ENCODE data around the gene PLXNA4.

The PLXNA4 gene

DNA sequence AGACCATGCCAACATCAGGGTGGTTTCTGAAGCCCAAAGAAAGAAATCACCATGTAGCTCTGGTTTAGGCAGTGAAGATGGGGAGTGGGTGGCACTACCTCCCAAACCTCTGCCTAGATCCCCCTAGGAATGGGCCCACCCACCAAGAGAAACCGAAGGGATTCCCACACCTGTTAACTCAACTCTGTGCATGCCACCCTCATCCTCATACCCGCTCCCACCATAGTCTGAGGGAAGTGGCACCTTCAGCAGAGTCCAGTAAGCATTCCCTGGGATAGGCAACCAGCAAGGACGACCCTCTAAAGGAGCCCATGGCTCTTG, 1.7 kb upstream of the PLXNA4 start:
- H3K27me3 ChIP-seq (ENCODE audit: low read length) = no peaks in the 10 kb centered on the region
- no peaks in the 10 kb centered on the region for H4K20me1 ChIP-seq (ENCODE audit: low read depth, low read length)
- H3K9ac ChIP-seq (ENCODE audit: low read length) = no peak overlapping the region
- no peaks in the 10 kb centered on the region for H3K79me2 ChIP-seq (ENCODE audit: insufficient read depth, low read length)
- H3K36me3 ChIP-seq (ENCODE audit: low read length) = no peaks in the 10 kb centered on the region
- TF ChIP-seq EZH2phosphoT487 (conservative IDR thresholded peaks at IDR 0.05; ENCODE audit: low read length) (no peak), CTCF (IDR thresholded peaks at IDR 0.05; ENCODE audit: insufficient read depth, low read length, poor library complexity, severe bottlenecking) (no peak)
- no peaks in the 10 kb centered on the region for H3K9me3 ChIP-seq (ENCODE audit: insufficient read depth, low read length)
- no peak overlapping the region for H3K4me2 ChIP-seq (ENCODE audit: low read depth, low read length, poor library complexity, severe bottlenecking)
- no peaks in the 10 kb centered on the region for H3K9me2 ChIP-seq (replicated peaks; ENCODE audit: insufficient read depth, low read length)
- no peak overlapping the region for H3K4me3 ChIP-seq (ENCODE audit: insufficient read depth, low read length, poor library complexity, severe bottlenecking)
- H2AFZ ChIP-seq (ENCODE audit: low read depth, low read length, severe bottlenecking) = no peak overlapping the region
- H3K27ac ChIP-seq (ENCODE audit: low read depth, low read length) = no peak overlapping the region
- H3F3A ChIP-seq (ENCODE audit: insufficient read depth) = no peaks in the 10 kb centered on the region

DNA sequence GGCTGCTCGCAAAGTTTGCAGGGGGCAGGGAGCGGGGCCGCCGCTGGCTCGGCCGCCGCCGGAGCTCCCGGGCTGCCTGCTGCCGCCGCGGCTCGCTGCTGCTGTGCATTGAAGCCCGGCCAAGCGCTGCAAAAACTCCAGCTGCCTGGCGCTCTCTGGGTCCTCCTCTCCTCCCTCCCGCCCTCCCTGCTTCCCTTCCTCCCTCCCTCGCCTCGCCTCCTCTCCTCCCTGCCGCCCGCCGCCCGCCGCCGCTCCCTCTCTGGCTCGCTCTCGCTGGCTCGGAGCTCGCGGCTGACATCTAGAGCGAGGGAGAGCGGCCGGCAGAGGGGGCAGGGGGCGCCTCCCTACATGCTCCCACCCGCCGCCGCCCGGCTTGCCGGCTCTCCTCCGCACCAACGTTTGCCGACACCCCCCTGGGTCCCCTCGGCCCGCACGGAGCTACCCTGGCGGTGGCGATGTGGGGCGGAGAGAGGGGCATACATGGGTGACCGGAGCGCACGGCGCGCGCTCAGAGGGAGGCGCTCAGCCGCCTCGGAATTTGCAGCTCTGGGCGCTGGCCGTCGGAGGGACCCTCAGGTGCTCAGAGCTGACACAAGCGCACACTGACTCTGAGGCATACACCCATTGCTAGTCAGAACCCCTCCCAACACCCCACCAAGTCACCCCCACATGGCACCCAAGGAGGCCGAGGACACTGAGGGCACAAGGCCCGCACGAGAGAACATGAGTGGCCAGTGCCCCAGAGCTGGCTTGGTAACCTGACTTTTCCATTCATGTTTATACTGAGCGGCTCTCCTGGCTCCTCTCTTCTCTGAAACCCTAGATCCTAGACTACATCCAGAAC, 1.2 kb upstream of the PLXNA4 start:
- no peaks in the 10 kb centered on the region for H3K36me3 ChIP-seq (ENCODE audit: low read length)
- H3K4me3 ChIP-seq (ENCODE audit: insufficient read depth, low read length, poor library complexity, severe bottlenecking) = no peak overlapping the region
- no peak overlapping the region for H3K27ac ChIP-seq (ENCODE audit: low read depth, low read length)
- H3K4me2 ChIP-seq (ENCODE audit: low read depth, low read length, poor library complexity, severe bottlenecking) = no peak overlapping the region
- no peaks in the 10 kb centered on the region for H3K9me3 ChIP-seq (ENCODE audit: insufficient read depth, low read length)
- no peaks in the 10 kb centered on the region for H3K27me3 ChIP-seq (ENCODE audit: low read length)
- no peaks in the 10 kb centered on the region for H3K9me2 ChIP-seq (replicated peaks; ENCODE audit: insufficient read depth, low read length)
- no peaks in the 10 kb centered on the region for H3F3A ChIP-seq (ENCODE audit: insufficient read depth)
- H3K9ac ChIP-seq (ENCODE audit: low read length) = no peak overlapping the region
- H3K79me2 ChIP-seq (ENCODE audit: insufficient read depth, low read length) = no peaks in the 10 kb centered on the region
- TF ChIP-seq CTCF (IDR thresholded peaks at IDR 0.05; ENCODE audit: insufficient read depth, low read length, poor library complexity, severe bottlenecking) = no peak
- TF ChIP-seq EZH2phosphoT487 (conservative IDR thresholded peaks at IDR 0.05; ENCODE audit: low read length) = no peak
- H4K20me1 ChIP-seq (ENCODE audit: low read depth, low read length) = no peaks in the 10 kb centered on the region
- no peak overlapping the region for H2AFZ ChIP-seq (ENCODE audit: low read depth, low read length, severe bottlenecking)

DNA sequence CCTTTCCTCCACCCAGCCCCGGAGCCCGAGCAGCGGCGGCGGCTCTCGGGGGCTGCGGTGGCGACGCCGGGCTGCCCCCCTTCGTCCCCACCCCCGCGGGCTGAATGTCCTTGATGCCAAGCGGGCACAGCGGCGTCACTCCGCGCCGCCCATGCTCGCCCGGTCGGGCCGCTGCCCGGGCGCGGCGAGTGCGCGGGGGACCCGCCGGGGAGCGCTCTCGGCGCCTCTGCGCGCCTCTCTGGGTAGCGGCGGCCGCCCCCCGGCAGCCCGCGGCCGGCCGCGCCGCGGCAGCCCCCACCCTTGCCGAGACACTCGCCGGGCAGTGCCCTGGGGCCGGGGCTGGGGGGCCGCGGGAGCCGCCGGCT, 433 bp upstream of the PLXNA4 start:
- Histone ChIP-seq H3K36me3 (ENCODE audit: low read length) (no peaks in the 10 kb centered on the region), H3K9me3 (ENCODE audit: insufficient read depth, low read length) (no peaks in the 10 kb centered on the region), H4K20me1 (ENCODE audit: low read depth, low read length) (no peaks in the 10 kb centered on the region), H3K27ac (ENCODE audit: low read depth, low read length) (no peak overlapping the region), H3K9me2 (replicated peaks; ENCODE audit: insufficient read depth, low read length) (no peaks in the 10 kb centered on the region), H3F3A (ENCODE audit: insufficient read depth) (no peaks in the 10 kb centered on the region), H3K4me2 (ENCODE audit: low read depth, low read length, poor library complexity, severe bottlenecking) (no peak overlapping the region), H3K79me2 (ENCODE audit: insufficient read depth, low read length) (no peaks in the 10 kb centered on the region), H2AFZ (ENCODE audit: low read depth, low read length, severe bottlenecking) (no peak overlapping the region), H3K4me3 (ENCODE audit: insufficient read depth, low read length, poor library complexity, severe bottlenecking) (no peak overlapping the region), H3K9ac (ENCODE audit: low read length) (no peak overlapping the region), H3K27me3 (ENCODE audit: low read length) (no peaks in the 10 kb centered on the region)
- TF ChIP-seq EZH2phosphoT487 (conservative IDR thresholded peaks at IDR 0.05; ENCODE audit: low read length) (no peak), CTCF (IDR thresholded peaks at IDR 0.05; ENCODE audit: insufficient read depth, low read length, poor library complexity, severe bottlenecking) (no peak)
